GM20000 (cell line): Measurements from ENCODE around the gene TTL.

Experiments
- DNase-seq: peaks from one replicate; pipeline ENCODE4 v3.0.0; 2012; ENCODE audit warnings: low spot score
- CTCF ChIP-seq: IDR thresholded peaks from 2 replicates; pipeline ENCODE4 v1.5.1; 2012; ENCODE audit warnings: mild to moderate bottlenecking, control low read depth; ENCODE audit errors: extremely low read depth, missing control alignments

Gene TTL

GRCh38 chr2:112449854-112450253, 32.1 kb upstream of the TTL start:
- DNase-seq = no peak
- TF ChIP-seq CTCF = no peak

- no peak for TF ChIP-seq CTCF
- no peak for DNase-seq
Observed at GRCh38 chr2:112451317-112451716, 30.6 kb upstream of the TTL start.

- no peak for TF ChIP-seq CTCF
- DNase-seq = no peak
Observed at GRCh38 chr2:112454586-112454985, 27.4 kb upstream of the TTL start.

GRCh38 chr2:112459372-112459771, 22.6 kb upstream of the TTL start:
- DNase-seq = no peak
- no peak for TF ChIP-seq CTCF

GRCh38 chr2:112462178-112462577, 19.8 kb upstream of the TTL start:
- no peak for TF ChIP-seq CTCF
- no peak for DNase-seq

- TF ChIP-seq CTCF = no peak
Observed at GRCh38 chr2:112463256-112463655, 18.7 kb upstream of the TTL start.

GRCh38 chr2:112465382-112465781, 16.6 kb upstream of the TTL start:
- no peak for DNase-seq

More at GRCh38 chr2:112463256-112463655, 18.7 kb upstream of the TTL start:
- no peak for DNase-seq

More at GRCh38 chr2:112465382-112465781, 16.6 kb upstream of the TTL start:
- no peak for TF ChIP-seq CTCF
